ENCODE measurements around the gene GLS2.
A peak's percentile ranks its signal among the peaks of the same experiment; 100 is the strongest.
"Not testable (repeated sequence)": the region's sequence is repeated elsewhere in the genome, so short reads cannot be mapped to it uniquely, and the experiment has no call there.

Gene GLS2

DNA sequence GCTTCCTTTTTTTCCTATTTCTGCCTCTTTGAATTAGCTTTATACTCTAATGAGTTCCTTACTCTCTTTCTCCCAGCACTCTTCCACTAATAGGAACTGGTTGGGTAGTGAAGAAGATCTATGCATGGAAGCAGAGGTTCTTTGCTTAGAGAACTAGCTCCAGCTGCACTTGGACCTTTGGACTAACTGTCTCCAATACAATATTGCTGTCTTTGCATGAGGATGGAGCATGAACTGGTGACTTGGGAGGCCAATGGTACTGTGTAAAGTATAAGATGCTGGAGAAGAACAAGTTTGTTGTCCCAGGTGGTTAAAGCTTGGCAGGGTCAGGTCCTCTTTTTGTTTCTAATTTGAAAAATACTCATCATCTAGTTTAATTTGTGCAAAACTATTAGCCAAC lies 2.4 kb upstream of the GLS2 start:
- no peak for DNase-seq

DNA sequence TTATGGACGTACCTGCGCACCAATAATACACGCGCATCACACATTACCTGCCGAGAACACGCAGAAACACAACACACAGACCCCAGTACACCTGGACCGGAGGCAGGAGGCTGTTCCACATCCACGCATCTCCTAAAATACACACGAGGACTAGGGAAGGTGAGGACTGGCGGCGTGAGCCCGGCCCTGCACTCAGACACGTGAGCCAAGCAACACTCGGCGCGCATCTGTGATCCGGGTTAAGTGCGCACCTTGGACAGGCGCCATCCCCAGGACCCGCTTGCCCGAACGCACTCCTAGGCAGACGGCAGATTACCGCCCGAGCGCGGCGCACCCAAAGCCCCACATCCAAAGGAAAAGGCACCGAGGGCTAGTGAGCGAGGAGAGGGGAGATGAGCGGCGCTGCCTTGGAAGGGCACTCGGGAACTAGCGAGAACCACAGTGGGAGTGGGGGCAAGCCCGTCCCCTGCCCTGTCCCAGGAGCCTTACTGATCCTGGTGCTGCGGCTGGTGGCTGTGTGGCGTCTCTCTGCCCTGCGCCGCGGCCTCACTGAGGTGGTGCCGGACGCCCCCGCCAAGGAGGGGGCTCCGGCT lies 417 bp downstream of the GLS2 start:
- DNase-seq, result peak in 3 of 5 donors; percentile 6 to 12 (median 10)

DNA sequence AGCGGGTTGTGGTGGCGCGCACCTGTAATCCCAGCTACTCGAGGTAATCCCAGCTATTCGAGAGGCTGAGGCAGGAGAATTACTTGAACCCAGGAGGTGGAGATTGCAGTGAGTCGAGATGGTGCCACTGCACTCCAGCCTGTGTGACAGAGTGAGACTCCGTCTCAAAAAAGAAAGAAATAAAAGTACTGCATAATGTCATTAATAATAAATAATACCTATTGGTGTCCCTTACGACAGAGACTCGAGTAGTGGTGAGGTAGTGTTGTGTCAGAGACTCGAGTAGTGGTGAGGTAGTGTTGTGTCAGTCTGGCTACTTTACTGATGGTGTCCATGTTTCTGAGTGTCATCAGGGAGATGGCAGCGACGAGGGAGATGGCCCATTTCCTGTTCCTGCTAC lies 1.3 kb downstream of the GLS2 start:
- no peak for DNase-seq

DNA sequence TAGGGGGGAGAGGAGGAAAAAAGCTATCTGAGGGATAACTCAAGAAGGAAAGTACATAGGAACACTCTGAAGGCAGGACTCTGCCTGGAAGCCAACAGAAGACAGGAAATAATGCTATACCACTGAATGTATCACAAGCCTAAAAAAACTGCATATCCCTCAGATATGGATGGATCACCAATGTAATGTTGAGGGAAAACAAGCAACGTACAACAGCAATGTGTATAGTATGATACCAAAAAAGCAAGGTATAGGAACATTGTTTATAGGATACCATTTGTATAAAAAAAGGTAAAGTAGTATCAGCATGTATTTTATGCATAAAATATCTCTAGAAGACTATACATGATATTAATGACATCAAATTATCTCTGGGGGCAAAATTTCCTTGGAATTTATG lies 3.4 kb downstream of the GLS2 start:
- DNase-seq, result no peak

DNA sequence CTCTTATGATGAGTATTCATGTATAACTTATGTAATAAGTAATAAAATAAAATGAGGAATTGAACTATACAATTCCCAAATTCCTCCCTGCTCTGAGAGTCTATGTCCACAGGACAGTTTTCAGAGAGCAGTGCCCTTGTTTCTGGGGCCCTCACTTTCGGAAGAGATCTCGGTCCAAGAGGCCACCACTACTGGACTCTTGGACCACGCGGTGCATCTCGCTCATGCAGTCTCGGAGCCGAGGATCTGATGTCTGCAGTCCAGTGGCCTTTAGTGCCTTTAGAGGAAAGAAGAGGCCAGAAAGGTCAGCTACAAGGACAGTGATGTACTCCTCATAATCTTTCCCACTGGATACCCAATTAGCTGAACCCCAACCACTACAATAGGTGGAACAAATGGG lies 8.3 kb downstream of the GLS2 start:
- no peak for DNase-seq

DNA sequence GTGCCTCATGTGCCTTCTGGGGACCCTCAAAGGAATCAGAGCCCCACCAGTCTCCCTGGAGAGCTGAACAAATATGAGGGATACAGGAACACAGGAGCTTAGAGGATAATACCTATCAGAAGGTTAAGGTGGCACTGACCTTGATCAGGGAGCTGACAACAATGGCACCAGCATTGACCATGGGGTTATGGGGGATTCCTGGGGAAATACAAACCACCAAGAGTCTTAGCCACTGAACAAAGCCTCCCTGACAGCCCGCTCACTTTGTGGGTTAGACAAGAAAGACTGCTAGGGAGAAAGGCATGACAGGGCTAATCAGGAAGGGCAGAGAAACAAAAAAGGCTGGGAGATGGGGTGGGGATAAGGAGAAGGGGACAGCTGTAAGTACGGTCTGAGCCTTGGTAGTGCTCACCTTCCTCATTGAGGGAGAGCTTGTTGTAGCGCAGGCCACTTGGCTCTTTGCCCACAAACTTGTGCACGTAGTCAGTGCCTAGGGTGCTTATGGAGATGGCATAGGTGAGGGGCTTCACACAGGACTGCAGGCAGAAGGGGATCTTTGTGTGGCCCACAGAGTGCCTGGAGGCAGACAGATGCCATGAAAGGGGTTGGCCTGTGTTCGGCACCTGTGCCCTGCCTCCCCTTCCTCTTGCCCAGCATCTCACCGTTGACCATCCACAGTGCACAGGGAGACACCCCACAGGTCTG lies 10.3 kb downstream of the GLS2 start:
- no peak for DNase-seq

DNA sequence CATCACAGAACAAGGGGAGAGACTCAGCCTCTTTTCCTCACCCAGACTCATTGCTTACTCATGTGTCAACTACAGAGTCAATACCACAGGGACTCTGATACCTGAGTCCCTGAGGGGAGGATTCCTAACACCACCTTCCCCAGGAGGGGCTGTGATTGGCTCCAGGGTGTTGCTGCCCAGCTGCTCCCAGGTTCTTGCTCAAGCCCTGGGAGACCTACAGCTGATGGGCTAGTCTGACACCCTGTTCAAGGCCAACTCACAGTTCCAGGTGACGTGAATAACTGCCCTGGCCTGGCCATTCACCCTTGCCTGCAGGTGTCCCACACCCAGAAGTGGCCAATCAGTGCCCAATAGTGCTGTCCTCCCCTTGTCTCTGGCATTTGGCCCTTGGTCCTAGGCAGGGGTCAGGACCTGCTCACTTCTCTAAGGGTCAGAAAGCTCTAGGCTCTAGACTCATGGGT lies 11.0 kb downstream of the GLS2 start:
- DNase-seq, result no peak

DNA sequence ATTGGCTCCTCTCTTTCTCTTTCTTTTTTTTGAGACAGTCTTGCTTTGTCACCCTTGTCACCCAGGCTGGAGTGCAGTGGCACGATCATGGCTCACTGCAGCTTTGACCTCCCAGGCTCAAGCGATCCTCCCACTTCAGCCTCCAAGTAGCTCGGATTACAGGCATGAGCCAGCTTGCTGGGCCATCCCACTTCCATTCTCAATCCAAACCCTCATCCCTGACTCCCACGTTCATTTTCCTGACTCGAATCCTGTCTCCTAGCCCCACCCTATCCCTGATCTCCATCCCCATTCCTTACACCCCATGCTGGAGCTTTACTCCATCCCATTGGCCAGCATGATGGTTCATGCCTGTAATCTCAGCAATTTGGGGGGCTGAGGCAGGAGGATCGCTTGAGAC lies 11.8 kb downstream of the GLS2 start:
- DNase-seq, result no peak

DNA sequence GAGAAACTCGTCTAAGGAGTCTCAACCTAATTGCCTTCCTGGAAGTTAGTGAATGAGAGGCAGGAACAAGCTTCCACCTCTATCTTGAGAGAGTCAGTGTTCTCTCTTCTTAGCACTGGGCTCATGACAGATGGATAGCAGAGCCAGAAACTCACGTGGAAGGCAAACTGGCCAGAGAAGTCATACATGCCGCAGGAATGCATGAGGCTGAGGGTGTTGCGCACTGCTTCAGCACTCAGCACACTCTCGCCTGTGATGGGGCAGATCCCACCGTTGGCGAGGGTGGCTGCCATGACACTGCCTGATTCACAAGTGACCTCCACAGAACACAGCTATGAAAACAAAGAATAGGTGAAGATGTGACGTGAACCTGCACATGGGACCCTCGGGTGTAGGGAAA lies 13.6 kb downstream of the GLS2 start:
- no peak for DNase-seq

DNA sequence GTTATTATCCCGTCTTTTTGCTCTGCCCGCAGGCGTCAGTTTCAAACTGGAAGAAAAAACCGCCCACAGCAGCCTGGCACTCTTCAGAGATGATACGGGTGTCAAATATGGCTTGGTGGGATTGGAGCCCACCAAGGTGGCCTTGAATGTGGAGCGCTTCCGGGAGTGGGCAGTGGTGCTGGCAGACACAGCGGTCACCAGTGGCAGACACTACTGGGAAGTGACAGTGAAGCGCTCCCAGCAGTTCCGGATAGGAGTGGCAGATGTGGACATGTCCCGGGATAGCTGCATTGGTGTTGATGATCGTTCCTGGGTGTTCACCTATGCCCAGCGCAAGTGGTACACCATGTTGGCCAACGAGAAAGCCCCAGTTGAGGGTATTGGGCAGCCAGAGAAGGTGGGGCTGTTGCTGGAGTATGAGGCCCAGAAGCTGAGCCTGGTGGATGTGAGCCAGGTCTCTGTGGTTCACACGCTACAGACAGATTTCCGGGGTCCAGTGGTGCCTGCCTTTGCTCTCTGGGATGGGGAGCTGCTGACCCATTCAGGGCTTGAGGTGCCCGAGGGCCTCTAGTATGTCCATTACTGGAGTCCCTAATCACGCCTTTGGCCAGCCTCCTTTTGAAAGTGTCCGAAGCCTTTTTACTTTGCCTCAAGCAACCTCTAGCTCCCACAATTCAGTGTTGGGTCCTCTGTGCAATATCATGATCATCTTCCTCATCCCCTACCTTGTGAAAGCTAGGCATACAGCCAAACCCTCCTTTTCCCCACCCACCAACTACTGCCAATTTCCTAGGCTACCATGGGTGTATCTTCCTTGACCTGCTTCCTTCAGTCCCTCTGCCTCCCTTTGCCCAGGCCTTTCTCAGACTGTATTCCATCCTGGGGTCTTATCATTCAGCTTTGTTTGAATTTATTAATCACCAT lies 18.7 kb downstream of the GLS2 start:
- DNase-seq, result no peak

DNA sequence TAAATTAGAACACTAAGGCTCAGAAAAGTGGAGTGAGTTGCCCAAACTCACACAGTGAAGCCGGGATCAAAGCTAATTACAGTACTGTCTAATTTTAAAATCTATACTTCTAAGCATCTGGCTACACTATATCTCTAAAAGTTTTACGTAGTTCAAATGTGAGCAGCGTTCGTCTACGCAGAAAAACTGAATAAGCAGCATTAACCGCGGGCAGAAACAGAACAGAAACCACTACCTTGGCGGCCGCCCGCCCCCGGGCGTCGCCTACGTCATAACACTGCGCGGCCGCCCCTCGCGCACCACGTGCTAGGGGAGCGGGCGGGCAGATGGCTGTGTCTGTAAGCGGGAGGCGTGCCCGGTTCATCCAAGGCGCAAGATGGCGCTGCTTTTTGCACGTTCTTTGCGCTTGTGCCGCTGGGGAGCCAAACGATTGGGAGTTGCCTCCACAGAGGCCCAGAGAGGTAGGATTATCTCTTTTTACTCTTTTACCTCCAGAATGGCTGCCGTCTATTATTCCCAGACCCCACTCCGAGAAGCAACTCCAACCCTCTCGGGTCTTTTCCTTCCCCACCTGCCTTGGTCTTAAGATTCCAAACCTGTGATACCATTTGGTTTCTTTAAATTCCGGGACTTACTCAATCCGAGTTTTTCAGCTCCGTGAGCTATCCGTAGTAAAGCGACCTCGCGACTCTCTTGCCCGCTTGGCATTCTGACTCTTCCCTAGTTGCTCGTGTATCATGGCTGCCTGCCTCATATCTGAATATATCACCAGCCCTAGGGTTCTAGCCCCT lies 19.6 kb downstream of the GLS2 start, which contains the start of gene SPRYD4:
TSS of gene SPRYD4 (plus strand) at position 363 of the 791 bp plus-strand sequence. CDS start at position 377, 14 bp downstream.
- peak; percentile 84 to 96 (median 91) for DNase-seq

DNA sequence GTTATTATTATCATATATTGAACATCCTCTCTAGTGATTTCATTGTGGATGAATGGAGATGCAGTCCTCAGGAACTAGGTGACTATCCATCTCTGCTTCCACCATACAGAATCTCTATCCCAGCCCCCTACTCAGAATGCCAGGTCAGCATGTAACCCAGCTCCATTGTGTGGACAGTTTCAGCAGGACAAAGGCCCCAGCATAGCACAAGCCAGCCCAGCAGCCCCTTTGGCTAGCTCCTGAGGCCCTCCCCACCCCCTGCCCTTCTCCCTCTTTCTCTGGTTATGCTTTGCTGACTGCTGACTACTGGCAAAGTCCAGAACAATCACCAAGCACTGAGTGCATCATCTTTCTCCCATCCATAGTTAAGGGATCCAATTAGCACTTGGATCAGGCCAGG lies 25.4 kb downstream of the GLS2 start:
- DNase-seq, result no peak

DNA sequence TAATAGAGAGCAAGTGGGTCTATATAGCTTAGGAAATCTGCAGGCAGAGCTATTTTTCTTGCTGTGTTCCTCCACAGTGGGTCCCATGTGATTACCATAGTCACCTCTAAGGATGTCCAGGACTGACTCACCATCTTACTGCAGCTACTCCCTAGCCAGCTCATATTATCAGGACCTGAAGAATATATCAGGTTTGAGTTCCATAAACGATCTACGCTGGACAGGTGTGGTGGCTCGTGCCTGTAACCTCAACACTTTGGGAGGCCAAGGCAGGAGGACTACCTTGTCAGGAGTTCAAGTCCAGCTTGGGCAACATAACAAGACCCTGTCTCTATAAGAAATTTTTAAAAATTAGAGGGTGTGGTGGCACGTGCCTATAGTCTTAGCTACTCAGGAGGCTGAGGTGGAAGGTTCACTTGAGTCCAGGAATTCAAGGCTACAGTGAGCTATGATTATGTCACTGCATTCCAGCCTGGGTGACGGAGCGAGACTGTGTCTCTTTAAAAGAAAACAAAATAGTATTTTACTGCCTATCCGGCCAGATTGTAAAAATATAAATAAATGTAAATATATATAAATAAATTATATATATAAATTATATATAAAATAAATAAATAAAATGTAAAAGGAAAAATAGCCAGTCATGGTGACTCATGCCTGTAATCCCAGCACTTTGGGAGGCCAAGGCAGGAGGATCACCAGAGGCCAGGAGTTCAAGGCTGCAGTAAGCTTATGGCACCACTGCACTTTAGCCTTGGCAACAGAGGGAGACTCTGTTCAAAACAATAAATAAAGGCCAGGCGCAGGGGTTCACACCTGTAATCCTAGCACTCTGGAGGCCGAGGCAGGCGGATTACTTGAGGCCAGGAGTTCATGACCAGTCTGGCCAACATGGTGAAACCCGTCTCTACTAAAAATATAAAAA lies 26.5 kb downstream of the GLS2 start:
- no peak for DNase-seq

DNA sequence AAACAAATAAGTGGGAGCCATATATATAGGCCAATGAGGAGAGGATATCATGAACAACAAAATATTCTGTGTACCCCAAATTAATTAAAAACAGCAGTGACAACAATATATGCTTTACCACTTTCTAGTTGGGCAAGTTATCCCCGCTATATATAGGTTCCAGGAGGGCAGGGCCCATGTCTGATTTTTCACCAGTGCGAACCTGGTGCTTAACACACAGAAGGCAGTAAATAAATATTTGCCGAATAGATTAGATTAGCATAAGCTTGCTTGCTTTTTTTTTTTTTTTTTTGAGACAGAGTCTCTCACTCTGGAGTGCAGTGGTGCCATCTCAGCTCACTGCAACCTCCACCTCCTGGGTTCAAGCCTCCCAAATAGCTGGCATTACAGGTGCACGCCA lies 30.1 kb downstream of the GLS2 start:
- no peak for DNase-seq

DNA sequence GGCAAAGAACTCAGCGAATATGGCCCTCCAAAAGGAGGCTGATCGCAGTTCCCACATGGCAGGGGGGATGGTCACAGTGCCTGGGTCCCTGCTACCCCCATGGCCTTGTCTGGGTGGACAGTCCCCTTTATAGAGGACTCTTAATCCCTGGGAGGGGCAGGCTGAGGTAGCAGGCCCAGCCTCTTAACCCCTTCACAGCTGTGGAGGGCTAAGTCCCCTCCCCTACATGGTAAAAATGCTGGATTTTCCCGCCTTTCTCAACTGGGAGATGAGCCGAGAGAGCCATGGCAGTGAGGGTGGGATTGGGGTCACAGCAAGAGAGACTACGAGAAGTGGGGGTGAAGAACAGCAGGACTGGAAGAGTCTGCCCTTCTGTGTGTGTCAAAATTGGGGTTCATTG lies 33.4 kb downstream of the GLS2 start, which contains the start of gene MIP:
TSS of gene MIP (minus strand) at position 101 of the 400 bp plus-strand sequence. CDS start at position 57, 44 bp downstream.
- DNase-seq, result no peak

DNA sequence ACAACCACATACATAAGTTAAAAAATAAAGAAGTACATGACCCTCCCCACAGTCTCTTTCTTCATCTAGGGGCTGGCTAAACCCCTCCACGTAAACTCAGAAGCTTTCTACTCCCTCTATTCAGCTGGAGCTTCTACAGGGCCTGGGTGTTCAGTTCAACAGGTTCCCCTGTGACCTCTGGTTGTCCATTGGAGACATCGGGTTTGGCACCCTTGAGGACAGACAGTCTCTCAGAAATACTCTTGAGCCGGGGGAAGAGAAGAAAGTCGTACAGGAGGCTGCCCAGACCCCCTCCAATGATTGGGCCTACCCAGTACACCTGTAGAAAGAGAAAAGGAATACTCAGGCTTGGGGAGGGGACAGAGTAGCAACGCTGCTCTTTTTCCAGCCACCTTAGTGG lies 36.8 kb downstream of the GLS2 start:
- DNase-seq, result no peak

DNA sequence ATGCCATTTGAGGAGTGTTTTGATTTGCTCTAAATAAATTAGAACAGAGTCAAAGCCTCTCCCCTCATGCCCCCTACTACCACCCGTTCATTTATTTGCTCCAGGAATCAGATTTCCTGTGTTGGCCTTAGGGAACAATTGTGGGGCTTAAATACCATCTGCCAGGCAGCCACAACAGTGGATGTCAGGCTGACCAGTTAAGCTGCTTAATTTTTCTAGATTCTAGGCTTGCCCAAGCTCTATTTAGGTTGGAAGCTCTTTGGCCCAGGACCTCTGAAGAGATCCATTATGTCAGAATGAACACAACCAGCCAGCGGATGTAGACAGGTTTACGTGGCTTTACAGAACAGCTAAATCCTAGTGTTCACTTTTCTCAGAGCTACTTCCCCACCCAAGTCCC lies 37.7 kb downstream of the GLS2 start:
- no peak for DNase-seq

DNA sequence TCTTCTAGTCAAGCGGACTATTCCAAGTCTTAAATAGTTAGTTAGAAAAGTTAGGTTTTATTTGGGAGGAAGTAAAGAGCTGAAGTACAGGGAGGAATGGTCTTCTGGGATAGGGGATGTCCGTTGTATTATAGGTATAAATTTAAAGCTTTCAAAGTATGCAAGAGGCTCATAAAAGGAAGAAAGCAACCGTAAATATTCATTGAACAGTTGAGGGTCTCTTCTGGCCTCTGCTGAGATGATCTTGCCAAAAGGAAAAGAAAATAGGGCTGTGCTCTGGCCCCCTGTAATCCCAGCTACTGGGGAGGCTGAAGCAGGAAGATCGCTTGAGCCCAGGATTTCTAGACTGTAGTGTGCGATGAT lies 38.4 kb downstream of the GLS2 start:
- DNase-seq, result no peak

DNA sequence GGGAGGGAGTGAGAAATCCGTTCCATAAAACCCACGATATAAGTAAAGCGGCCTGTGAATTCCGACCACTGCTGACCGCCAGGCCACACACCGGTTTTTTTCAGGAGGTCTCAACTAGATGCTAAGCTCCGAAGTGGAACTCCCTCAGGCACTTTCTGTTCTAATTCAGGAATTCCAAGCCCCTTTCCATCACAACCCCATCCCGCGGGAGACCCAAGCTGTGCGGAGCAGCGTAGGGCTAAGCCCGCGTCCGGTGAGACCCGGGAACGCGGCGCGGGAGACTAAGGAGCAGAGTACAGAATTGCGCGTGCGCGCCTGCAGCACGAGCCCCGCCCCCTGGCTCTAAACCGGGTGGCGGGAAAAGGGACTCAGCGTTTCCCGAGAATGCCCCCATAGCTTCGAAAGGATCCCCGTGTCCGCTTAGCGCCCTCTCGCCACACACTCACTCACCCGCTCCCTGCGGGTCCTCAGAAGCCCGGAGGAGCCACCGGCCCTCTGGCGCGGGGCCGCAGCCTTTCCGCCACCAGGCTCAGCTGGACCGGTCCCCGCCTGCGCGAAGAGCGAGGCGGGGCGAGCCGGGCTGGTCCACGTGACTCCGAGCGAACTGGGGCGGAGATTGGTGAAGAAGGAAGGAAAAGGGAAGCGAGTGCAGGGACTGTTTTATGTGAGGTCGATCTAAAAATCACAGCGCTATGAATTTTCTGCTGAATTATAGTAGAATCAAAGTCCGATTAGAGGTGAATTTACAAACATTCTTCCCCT lies 38.9 kb downstream of the GLS2 start, which contains the start of gene TIMELESS:
TSS of gene TIMELESS (minus strand) at position 567 of the 762 bp plus-strand sequence. CDS start 15,256 bp downstream, outside the sequence.
- peak; percentile 71 to 90 (median 79) for DNase-seq

DNA sequence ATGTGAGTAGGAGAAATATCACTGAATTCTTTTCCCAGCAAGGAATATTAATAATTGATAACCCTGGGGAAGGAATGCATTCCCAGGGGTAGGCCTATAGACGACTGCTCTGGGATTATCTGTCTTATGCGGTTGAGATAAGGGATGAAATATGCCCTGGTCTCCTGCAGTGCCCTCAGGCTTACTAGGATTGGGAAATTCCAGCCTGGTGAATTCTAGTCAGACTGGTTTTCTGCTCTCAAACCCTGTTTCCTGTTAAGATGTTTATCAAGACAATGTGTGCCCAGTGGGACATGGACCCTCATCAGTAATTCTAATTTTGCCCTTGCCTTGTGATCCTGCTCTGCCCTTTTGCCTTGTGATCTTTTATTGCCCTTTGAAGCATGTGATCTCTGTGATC lies 44.8 kb downstream of the GLS2 start:
- not testable (repeated sequence) for DNase-seq

Data from T-helper 1 cell (primary cell).